Activated naive CD8-positive, alpha-beta T cell treated with anti-CD3 and anti-CD28 coated beads for 36 hours (primary cell): ENCODE results near the gene AFDN. TPM values are rescaled to one million over a fixed set of nuclear protein-coding genes. Genes with fewer than 3 reads are reported as not detected.

Experiments
- DNase-seq: peaks from one replicate; pipeline ENCODE4 v3.0.0; 2021
- H3K27ac Mint-ChIP-seq: one replicate; pipeline ENCODE4 v1.8.0; 2022; ENCODE audit warnings: mild to moderate bottlenecking, moderate library complexity, mixed read lengths
- H3K27me3 Mint-ChIP-seq: one replicate; pipeline ENCODE4 v1.8.0; 2022; ENCODE audit warnings: mild to moderate bottlenecking, mixed read lengths
- H3K36me3 Mint-ChIP-seq: one replicate; pipeline ENCODE4 v1.8.0; 2021; ENCODE audit warnings: mild to moderate bottlenecking, mixed read lengths
- H3K4me1 Mint-ChIP-seq: one replicate; pipeline ENCODE4 v1.8.0; 2021; ENCODE audit warnings: mixed read lengths
- H3K4me3 Mint-ChIP-seq: one replicate; pipeline ENCODE4 v1.8.0; 2022; ENCODE audit warnings: mild to moderate bottlenecking, moderate library complexity, mixed read lengths
- H3K9me3 Mint-ChIP-seq: one replicate; pipeline ENCODE4 v1.8.0; 2022; ENCODE audit warnings: mixed read lengths
- total RNA-seq, 2 experiments: library from RNA; stranded (reverse); gene quantifications; one replicate each; pipeline ENCODE4 v1.2.3, GENCODE V29; 2021

Gene AFDN
- total RNA-seq, 2 experiments from 2014 or later, result 18.7 to 23.5 TPM

DNA sequence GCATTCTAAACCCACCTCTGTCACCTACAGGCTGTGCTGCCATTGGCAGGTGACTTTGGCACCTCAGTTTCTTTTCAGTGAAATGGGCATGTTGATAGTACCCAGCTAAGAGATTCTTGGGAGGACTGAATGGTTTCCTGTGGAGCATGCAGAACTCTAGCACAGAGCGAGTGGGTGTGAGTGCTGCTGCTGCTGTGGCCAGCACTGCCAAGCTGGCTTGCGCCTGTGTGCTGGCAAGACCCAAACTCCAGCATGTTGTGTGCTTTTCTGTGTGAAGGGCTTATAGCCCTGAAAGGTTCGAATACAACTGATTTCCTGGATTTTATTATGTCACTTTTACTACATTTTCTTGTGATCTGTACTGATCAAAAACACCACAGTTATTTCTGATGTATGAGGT, 92.6 kb downstream of the AFDN start:
- DNase-seq, result no peak
- no peaks in the 10 kb centered on the region for H3K27me3 Mint-ChIP-seq
- no peak overlapping the region for H3K27ac Mint-ChIP-seq
- H3K36me3 Mint-ChIP-seq, result peaks cover 3% of the 10 kb centered on the region
- H3K4me3 Mint-ChIP-seq, result no peak overlapping the region
- H3K4me1 Mint-ChIP-seq, result no peaks in the 10 kb centered on the region
- H3K9me3 Mint-ChIP-seq, result no peaks in the 10 kb centered on the region

DNA sequence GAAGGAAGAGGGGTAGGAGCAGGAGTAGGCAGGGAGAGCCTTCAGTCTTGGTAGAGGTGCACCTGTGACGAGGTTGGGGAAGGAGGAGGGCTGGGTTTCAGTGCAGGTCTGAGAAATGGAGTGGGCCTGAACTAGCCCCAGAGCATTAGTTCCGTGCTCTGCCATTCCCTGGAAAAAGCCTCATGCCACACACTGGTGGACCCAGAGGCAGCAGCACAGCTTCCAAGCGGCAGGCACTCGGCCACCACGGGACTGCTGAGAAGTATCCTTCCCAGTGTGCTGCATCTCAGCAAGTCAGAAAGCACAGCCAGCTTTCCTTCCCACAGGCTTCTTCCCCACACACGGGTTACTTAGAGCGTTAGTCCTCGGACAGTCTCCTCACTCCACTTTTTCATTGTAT, 93.5 kb downstream of the AFDN start:
- no peaks in the 10 kb centered on the region for H3K27me3 Mint-ChIP-seq
- H3K4me1 Mint-ChIP-seq, result no peaks in the 10 kb centered on the region
- H3K36me3 Mint-ChIP-seq, result peaks cover 1% of the 10 kb centered on the region
- H3K27ac Mint-ChIP-seq, result no peak overlapping the region
- H3K4me3 Mint-ChIP-seq, result no peak overlapping the region
- no peak for DNase-seq
- no peaks in the 10 kb centered on the region for H3K9me3 Mint-ChIP-seq

DNA sequence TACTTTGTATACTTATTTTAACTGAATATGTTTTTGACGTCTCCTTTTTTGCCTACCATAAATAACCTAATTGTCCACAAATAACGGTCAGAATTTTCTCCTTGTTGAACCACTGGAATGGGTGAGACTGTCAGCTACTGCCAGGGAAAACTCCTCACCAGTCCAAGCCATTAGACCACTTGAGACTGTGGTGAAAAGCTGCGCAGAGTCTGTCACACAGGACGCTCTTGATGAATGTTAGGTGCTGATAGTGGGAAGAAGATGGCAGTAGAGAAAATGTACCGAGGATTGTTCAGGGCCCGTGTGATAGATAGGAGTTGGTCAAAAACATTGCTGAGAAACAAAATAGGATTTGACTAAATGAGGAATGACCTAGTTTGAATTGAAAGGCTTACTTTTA, 95.1 kb downstream of the AFDN start:
- no peaks in the 10 kb centered on the region for H3K9me3 Mint-ChIP-seq
- DNase-seq, result no peak
- no peaks in the 10 kb centered on the region for H3K27me3 Mint-ChIP-seq
- no peaks in the 10 kb centered on the region for H3K4me1 Mint-ChIP-seq
- no peak overlapping the region for H3K4me3 Mint-ChIP-seq
- no peak overlapping the region for H3K27ac Mint-ChIP-seq
- H3K36me3 Mint-ChIP-seq, result peaks cover 1% of the 10 kb centered on the region

DNA sequence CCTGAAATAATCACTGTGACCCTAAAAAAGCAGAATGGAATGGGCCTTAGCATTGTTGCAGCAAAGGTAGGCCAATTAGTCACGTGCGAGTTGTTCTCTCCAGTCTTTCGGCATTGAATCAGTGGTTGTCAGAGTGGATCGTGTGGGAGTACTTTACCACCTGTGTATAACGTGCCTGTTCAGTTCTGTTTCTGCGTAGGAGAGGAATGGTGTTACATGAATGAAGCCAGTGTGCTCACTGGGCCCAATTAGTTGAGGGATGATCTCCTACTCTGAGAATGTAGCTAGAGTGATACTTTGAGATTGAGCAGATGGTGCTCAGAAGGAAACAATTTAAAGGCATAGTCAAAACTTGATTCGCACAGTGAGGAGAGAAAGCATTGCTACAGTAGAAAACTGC, 98.3 kb downstream of the AFDN start:
- Mint-ChIP-seq H3K27me3 (no peaks in the 10 kb centered on the region), H3K36me3 (peaks cover 1% of the 10 kb centered on the region), H3K4me3 (no peak overlapping the region), H3K27ac (no peak overlapping the region), H3K9me3 (no peaks in the 10 kb centered on the region), H3K4me1 (no peaks in the 10 kb centered on the region)
- DNase-seq, result no peak

DNA sequence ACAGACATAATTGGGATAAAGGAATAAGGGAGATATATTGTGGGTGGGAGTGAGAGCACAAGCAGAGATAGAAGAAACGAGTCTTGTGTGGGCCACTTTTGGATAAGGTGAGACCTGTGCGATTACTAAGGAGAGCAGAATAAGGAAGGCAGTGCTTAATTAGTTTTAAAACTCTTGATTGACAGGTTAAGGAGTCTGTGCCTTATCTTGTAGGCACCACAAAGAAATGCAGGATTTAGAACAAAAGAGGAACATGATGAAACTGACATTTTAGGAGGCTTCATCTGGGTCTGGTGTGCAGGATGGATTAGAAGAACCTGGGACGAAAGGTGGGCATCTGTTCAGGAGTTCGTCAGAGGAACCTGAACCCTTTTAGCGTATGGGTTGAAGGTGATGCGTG, 100.5 kb downstream of the AFDN start:
- H3K27me3 Mint-ChIP-seq, result no peaks in the 10 kb centered on the region
- no peaks in the 10 kb centered on the region for H3K9me3 Mint-ChIP-seq
- peaks cover 1% of the 10 kb centered on the region for H3K36me3 Mint-ChIP-seq
- no peak for DNase-seq
- no peak overlapping the region for H3K4me3 Mint-ChIP-seq
- H3K4me1 Mint-ChIP-seq, result no peaks in the 10 kb centered on the region
- H3K27ac Mint-ChIP-seq, result no peak overlapping the region

DNA sequence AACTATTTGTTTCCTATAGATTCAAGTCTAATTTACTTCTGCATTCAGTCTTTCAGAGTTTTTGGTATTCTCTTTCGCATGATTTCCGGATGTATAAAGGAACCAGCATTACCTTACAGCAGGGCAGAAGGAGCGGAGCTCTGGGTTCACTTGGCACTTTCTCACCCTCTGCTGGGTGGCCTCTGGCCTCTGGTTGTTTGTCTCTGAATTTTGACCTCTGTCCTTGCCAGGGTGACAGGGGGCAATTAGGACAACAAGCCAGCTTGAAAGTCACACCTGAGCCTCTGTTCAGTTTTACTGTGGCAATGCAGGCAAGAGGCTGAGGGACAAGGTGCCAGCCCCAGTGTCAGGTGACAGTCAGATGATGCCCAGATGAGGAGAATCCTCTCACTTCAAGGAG, 101.4 kb downstream of the AFDN start:
- no peak overlapping the region for H3K27ac Mint-ChIP-seq
- no peaks in the 10 kb centered on the region for H3K27me3 Mint-ChIP-seq
- DNase-seq, result no peak
- H3K4me3 Mint-ChIP-seq, result no peak overlapping the region
- no peaks in the 10 kb centered on the region for H3K9me3 Mint-ChIP-seq
- H3K4me1 Mint-ChIP-seq, result no peaks in the 10 kb centered on the region
- no peaks in the 10 kb centered on the region for H3K36me3 Mint-ChIP-seq

DNA sequence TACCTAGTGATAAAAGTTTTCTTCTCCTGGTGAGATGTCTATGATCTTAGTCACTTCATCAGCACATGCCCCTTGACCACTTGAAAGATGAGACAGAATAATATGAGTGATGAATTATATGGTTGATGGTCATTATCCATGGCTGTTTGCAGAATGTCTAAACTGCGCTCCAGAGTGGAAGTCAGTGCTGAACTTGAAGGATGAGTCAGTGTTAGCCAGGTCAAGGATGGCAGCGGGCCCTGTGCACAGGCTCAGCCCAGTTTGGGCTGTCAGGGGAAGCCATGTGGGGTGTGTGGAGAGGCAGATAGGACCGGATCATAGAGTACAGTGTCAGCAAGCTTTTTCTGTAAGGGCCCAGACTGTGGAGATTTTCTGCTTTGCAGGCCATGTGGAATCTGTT, 103.6 kb downstream of the AFDN start:
- Mint-ChIP-seq H3K9me3 (no peaks in the 10 kb centered on the region), H3K4me1 (no peaks in the 10 kb centered on the region)

DNA sequence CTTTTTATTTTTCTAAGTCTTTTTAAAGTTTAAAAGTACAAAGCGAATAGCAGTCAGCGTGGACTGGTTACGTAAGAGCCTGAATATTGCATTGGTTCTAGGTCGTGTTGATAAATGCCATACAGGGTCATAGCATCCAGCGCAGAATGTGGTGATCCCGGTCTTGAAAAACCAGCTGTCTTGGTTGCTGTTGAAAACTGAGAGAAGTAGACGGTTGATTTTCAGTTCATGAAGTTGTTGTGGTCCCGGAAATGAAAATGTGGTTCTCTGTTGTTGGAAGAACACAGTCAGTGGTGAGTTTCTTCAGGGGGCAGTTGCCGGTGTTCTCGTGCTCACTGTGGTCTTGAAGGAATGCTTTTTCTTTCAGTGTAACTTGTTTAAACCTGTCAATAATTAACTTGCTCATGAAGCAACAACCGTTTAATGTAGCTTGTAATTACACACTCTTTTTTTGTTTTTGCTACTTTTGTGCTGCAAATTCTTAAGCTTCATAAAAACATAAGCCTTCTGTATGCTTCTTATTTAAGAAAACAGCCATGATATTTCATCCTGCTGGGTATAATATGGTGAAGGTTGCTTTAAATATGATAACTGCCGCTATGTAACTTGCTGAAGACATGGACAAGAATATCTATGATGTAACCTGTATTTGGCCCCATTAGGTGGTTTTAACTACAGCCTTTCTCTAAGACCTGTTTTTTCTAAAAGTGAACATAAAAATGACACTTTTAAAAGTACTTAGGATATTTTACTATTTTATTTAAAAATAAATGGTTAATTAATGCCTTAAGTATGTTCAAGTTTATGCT, 106.0 kb downstream of the AFDN start:
- no peak overlapping the region for H3K27ac Mint-ChIP-seq
- no peaks in the 10 kb centered on the region for H3K9me3 Mint-ChIP-seq
- H3K36me3 Mint-ChIP-seq, result peaks cover 2% of the 10 kb centered on the region
- no peak for DNase-seq
- no peak overlapping the region for H3K4me3 Mint-ChIP-seq
- no peaks in the 10 kb centered on the region for H3K27me3 Mint-ChIP-seq
- no peaks in the 10 kb centered on the region for H3K4me1 Mint-ChIP-seq

More for the DNA sequence above, 103.6 kb downstream of the AFDN start:
- Mint-ChIP-seq H3K27ac (no peak overlapping the region), H3K27me3 (no peaks in the 10 kb centered on the region), H3K4me3 (no peak overlapping the region), H3K36me3 (no peaks in the 10 kb centered on the region)
- no peak for DNase-seq

DNA sequence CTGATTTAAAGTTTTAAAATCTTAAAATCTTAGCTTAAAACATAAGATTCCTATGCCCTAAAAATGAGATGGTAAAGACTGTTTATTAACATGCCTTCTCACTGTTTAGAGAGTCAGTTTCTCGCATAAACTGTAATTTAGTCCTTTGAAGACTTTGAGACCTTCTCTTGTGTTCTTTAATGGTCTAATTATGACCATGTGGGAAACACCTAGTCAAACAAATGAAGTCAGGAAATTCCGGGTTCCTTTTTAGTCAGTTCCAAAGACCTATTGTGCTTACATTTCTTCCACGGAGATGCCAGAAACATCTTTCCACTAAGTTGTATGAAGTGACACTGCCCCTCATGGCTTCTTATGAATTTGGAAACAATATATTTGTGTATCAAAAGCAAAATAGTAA, 106.6 kb downstream of the AFDN start:
- H3K4me3 Mint-ChIP-seq, result no peak overlapping the region
- H3K36me3 Mint-ChIP-seq, result peaks cover 2% of the 10 kb centered on the region
- H3K4me1 Mint-ChIP-seq, result no peaks in the 10 kb centered on the region
- no peaks in the 10 kb centered on the region for H3K9me3 Mint-ChIP-seq
- DNase-seq, result no peak
- no peak overlapping the region for H3K27ac Mint-ChIP-seq
- peaks cover 6% of the 10 kb centered on the region for H3K27me3 Mint-ChIP-seq

DNA sequence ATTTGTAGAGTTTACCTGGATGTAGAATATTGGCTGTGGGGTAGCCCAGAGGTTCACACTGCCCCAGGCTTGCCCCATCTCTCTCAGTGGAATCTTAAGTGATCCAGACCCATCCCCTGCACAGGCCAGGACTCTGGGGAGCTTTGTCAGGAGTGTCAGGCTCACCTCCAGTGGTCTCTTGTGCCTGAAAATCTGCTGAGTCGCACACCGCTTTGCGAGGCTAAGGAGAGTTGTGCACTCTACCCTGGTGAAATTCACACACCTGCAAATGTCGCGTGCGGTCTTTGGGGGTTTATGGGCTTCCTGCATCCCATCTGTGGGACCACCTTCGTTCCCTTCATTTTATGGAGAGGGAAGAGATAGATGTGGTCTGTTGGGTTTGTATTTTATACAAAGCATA, 107.1 kb downstream of the AFDN start:
- no peak overlapping the region for H3K4me3 Mint-ChIP-seq
- peaks cover 2% of the 10 kb centered on the region for H3K36me3 Mint-ChIP-seq
- no peak for DNase-seq
- no peaks in the 10 kb centered on the region for H3K9me3 Mint-ChIP-seq
- H3K27ac Mint-ChIP-seq, result no peak overlapping the region
- no peaks in the 10 kb centered on the region for H3K4me1 Mint-ChIP-seq
- peaks cover 6% of the 10 kb centered on the region for H3K27me3 Mint-ChIP-seq

DNA sequence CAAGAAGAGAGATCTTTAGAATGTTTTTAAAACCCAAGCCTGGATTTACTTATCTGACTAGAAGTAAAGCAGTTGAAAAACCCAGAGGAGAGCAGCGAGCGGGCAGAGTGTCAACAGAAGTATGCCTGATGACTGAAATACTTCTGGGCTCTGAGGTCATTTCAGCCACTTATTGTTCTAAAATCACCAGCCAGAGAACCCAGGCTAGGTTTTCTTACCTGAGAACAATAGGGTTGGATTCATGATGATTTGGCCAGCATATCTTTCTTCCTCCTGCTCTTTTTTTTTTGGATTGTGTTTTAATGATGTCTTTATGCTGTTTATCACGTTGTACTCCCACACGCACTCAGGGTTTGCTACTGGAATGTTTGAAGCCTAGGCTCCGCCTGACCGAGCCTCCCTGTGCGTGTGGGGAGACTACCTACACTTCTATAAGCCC, 107.7 kb downstream of the AFDN start:
- Mint-ChIP-seq H3K36me3 (peaks cover 2% of the 10 kb centered on the region), H3K4me1 (no peaks in the 10 kb centered on the region), H3K27me3 (peaks cover 10% of the 10 kb centered on the region), H3K4me3 (no peak overlapping the region), H3K9me3 (no peaks in the 10 kb centered on the region), H3K27ac (no peak overlapping the region)
- no peak for DNase-seq

DNA sequence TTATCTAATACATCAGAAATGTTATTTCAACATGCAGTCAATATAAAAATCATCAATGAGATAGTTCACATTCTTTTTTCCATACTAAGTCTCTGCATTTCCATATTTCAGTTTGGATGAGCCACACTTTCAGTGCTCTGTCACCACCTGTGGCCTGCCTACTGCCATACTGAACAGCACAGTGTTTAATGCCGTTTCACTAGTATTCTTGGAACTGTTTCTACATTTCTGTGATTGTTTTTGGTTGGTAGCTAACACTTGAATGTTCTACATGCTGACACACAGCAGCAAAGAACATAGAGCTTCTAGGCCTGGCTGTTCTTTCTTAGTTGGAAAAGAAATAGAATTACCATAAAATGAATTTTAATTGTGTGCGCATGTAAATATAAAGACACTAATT, 109.3 kb downstream of the AFDN start:
- H3K4me1 Mint-ChIP-seq, result no peaks in the 10 kb centered on the region
- DNase-seq, result no peak
- peaks cover 2% of the 10 kb centered on the region for H3K36me3 Mint-ChIP-seq
- H3K27me3 Mint-ChIP-seq, result peaks cover 13% of the 10 kb centered on the region
- no peak overlapping the region for H3K4me3 Mint-ChIP-seq
- H3K27ac Mint-ChIP-seq, result no peak overlapping the region
- no peaks in the 10 kb centered on the region for H3K9me3 Mint-ChIP-seq

DNA sequence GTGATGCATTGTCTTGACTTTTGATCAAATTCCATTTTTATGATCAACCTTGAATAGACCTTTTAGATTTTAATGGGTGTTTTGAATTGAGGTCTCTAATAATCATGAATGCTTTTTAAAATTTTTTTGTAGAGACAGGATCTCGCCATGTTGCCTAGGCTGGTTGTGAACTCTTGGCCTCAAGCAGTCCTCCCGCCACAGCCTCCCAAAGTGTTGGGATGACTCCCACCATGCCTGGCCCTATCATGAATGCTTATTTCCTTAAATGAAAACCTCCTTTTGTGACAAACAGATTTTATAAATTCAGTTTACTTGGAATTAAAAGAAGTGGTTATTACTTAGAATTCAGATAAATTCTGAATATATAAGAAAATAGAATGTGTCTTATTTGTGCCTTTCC, 110.6 kb downstream of the AFDN start:
- Mint-ChIP-seq H3K36me3 (peaks cover 2% of the 10 kb centered on the region), H3K4me3 (no peak overlapping the region), H3K9me3 (no peaks in the 10 kb centered on the region), H3K4me1 (no peaks in the 10 kb centered on the region), H3K27me3 (peaks cover 13% of the 10 kb centered on the region), H3K27ac (no peak overlapping the region)
- DNase-seq, result no peak

DNA sequence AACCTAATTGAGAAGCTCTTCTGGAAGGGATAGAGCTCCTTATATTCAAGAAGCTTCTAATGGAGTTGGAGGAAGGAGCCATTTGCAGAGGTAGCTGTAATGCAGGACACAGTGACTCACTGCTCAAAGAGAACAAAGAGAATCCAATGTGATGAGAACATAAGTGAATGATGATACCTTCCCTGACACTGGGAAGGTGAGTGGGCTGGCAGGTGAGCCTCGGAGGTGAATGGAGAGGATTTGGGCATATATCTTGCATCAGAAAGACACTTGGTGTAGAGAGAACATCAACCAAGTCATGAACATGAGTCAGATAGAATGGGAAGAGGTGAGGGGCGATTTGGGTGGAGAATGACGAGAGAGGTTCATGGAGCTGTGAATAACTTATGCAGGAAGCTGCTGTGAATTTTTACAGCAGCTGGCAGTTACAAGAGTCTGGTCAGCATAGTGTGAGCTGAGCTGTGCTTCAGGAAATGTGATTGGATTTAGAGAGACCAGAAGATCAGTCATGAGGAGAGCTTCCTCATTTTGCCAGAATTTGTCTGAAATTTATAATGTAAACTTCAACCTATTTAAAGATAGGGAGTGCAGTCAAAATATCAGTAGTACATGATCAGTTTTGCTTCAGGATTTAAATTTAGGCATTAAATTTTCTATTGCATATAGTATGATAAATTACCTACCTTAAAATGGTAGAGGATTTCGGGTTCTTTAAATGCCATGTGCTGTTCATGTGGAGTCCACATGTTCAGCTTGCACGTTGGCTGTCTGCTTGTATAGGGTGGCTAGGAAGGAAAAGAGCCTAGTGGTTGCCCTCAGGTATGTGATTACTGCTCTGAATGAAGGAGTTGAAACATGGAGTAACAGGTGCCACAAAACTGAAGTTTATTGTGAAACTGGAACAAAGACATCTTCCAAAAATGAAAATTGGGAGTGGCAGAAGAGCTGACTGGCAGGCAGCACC, 111.5 kb downstream of the AFDN start:
- no peaks in the 10 kb centered on the region for H3K9me3 Mint-ChIP-seq
- H3K27ac Mint-ChIP-seq, result no peak overlapping the region
- no peaks in the 10 kb centered on the region for H3K4me1 Mint-ChIP-seq
- H3K27me3 Mint-ChIP-seq, result peaks cover 13% of the 10 kb centered on the region
- no peak overlapping the region for H3K4me3 Mint-ChIP-seq
- peaks cover 2% of the 10 kb centered on the region for H3K36me3 Mint-ChIP-seq
- no peak for DNase-seq

DNA sequence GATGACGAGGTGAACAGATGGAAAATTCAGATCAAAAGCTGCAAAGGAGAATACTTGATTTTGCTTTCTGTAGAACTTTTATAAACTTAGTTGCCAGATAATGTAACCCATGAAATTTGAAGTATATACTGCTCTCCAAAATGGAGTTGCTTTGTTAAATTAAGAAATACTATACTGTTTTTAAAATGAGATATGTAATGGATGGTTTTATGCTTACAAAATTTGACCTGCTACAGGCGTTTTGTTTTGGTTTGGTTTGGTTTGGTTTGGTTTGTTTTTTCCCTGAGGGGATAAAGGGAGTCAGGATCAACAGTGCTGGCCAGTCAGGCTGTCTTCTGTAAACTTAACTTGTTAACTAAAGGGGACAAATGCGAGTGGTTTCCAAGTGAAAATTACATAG, 115.1 kb downstream of the AFDN start:
- Mint-ChIP-seq H3K27ac (no peak overlapping the region), H3K27me3 (peaks cover 13% of the 10 kb centered on the region), H3K36me3 (peaks cover 1% of the 10 kb centered on the region), H3K9me3 (no peaks in the 10 kb centered on the region), H3K4me3 (no peak overlapping the region), H3K4me1 (no peaks in the 10 kb centered on the region)
- no peak for DNase-seq
